Hepatocyte (in vitro differentiated cells): ENCODE measurements around the gene SHC1.

Experiments
- EZH2 ChIP-seq: fragments of 200-600 bp; sonication (generic); IDR thresholded peaks from 2 replicates; pipeline ENCODE4 v1.6.1; 2016; ENCODE audit warnings: antibody characterized with exemption, mild to moderate bottlenecking, borderline replicate concordance
- TF ChIP-seq, protein P1 (sequence below): fragments of 200-600 bp; sonication (generic); IDR thresholded peaks from 2 replicates; pipeline ENCODE4 v1.5.1; 2016; ENCODE audit warnings: antibody characterized with exemption, mild to moderate bottlenecking; ENCODE audit not compliant: poor library complexity

GRCh38 chr1:154952664-154953063 lies 17.9 kb downstream of the SHC1 start:
- TF ChIP-seq, protein P1, sequence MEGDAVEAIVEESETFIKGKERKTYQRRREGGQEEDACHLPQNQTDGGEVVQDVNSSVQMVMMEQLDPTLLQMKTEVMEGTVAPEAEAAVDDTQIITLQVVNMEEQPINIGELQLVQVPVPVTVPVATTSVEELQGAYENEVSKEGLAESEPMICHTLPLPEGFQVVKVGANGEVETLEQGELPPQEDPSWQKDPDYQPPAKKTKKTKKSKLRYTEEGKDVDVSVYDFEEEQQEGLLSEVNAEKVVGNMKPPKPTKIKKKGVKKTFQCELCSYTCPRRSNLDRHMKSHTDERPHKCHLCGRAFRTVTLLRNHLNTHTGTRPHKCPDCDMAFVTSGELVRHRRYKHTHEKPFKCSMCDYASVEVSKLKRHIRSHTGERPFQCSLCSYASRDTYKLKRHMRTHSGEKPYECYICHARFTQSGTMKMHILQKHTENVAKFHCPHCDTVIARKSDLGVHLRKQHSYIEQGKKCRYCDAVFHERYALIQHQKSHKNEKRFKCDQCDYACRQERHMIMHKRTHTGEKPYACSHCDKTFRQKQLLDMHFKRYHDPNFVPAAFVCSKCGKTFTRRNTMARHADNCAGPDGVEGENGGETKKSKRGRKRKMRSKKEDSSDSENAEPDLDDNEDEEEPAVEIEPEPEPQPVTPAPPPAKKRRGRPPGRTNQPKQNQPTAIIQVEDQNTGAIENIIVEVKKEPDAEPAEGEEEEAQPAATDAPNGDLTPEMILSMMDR = no peak
- TF ChIP-seq EZH2 = no peak
